Activated CD4-positive, alpha-beta T cell treated with anti-CD3 and anti-CD28 coated beads, Interleukin-10, Interleukin-2, amounts not matched to agents 100 ng/mL and 50 ng/mL, durations not matched to agents 16 hours and 8 hours (primary cell): ENCODE data around the gene TRAPPC14.
"Not testable (repeated sequence)": the region's sequence is repeated elsewhere in the genome, so short reads cannot be mapped to it uniquely, and the experiment has no call there.

Experiments used
- DNase-seq: peaks from one replicate; pipeline ENCODE4 v3.0.0-alpha.2; 2020

Gene TRAPPC14

GRCh38 chr7:100152937-100153666 lies 5.4 kb downstream of the TRAPPC14 start:
- no peak for DNase-seq

GRCh38 chr7:100152404-100152803 lies 6.1 kb downstream of the TRAPPC14 start:
- no peak for DNase-seq

DNA sequence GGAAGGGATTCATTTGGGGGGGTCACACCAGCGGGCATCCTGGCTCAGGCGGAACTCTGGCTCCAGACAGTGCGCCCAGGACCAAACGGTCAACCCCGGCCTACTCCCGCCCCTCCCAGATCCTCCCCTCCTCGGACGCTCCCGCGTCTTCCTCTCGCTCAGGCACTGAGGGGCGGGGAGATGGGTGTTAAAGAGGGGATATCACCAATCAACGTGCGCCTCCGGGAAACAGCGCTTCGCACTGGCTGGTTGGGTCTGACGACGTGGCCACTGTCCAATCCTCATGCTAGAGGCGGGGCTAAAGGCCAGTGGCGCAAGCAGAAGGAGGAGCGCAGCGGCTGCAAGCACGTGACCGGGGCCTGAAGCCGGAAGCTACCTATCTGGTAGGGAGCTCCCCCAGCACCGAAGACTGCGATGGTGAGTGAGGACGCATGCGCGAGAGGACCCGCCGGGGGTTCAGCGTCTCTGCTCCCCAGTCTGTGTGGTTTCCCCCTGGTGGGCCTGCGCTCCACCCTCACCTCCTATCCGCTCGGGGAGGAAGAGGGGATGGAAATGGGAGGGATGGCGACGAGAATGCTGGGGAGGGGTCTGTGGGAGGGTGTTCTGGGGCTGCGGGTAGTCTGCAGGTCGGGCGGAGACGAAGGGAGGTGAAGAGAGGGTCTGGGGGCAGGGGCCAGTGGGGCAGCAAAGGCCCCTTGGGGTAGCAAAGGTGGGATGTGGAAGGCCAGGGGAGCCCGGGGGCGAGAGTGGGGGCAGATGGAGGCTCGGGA lies 9.8 kb downstream of the TRAPPC14 start, which contains the start of gene LAMTOR4:
TSS of gene LAMTOR4 (plus strand) at position 360 of the 770 bp plus-strand sequence. CDS start at position 415, 55 bp downstream.
- DNase-seq = peak; percentile 100

- no peak for DNase-seq
These were observed 10.3 kb downstream of the TRAPPC14 start for GRCh38 chr7:100148225-100148558.

- DNase-seq = no peak
These were observed 11.2 kb downstream of the TRAPPC14 start for GRCh38 chr7:100147278-100147677.

DNA sequence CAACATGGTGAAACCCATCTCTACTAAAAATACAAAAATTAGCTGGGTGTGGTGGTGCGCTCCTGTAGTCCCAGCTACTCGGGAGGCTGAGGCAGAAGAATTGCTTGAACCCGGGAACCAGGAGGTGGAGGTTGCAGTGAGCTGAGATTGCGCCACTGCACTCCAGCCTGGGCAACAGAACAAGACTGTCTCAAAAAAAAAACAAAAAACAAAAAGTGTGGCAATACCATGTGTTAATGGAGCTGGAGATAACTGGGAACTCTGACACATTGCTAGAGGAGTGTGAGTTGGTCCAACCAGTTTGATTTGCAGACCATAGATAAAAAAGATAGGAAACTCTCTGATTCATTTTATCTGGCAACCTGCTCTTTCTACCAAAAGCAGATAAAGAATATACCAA lies 12.2 kb downstream of the TRAPPC14 start:
- DNase-seq = not testable (repeated sequence)

GRCh38 chr7:100142461-100142860 lies 16.1 kb downstream of the TRAPPC14 start:
- no peak for DNase-seq

- DNase-seq = no peak
These were observed 17.0 kb downstream of the TRAPPC14 start for GRCh38 chr7:100141555-100141949.

DNA sequence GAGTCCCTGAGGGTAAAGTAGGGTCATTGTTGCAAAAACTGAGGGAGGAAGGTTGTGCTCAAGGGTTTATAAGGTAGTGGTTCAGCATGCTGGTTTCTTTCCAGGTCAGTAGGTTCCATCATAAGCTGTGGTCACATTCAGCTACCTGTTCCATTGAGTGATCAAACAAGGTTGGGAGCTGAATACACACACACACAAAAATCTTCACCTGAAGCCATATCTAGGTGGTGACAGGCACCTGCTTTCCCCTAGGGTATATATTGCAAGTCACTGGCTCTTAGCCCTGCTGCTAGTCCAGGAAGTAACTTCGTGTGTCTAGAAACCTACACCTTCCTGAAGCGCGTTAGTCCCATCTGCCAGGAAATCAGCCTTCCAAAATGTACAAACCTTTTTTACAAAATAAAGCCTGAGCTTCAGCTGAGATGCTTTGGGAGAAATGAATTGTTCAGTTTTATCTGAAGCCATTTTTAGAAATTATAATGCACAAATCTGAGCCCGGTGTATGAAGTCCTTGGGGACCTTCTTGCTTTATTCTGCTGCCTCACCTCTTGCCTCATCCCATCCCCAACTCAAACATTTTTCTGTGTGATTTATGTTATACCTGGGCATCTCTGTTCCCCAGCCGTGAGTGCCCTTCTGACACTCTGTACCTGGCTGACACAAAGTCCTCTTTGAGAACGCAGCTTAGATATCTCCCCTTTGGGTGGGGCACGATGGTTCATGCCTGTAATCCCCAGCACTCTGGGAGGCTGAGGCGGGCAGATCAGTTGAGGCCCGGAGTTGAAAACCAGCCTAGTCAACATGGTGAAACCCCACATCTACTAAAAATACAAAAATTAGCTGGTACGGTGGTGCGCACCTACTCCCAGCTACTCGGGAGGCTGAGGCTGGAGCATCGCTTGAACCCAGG lies 20.4 kb downstream of the TRAPPC14 start:
- DNase-seq = no peak

- DNase-seq = peak; percentile 76
These were observed 25.8 kb downstream of the TRAPPC14 start for GRCh38 chr7:100132697-100133151.

DNA sequence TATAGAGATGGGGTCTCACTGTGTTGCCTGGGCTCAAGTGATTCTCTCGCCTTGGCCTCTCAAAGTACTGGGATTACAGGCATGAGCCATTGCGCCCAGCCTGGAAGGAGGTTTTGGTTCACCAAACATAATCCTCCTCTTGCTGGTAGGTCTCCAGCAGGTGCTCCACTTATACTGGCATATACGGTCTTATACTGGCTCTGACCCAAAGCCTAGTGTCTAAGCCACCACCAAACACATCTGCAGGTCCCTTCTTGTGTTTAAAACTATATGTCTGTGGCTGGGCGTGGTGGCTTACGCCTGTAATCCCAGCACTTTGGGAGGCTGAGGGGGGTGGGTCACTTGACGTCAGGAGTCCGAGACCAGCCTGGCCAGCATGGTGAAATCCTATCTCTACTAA lies 26.4 kb downstream of the TRAPPC14 start:
- no peak for DNase-seq

- peak; percentile 82 for DNase-seq
These were observed 27.7 kb downstream of the TRAPPC14 start for GRCh38 chr7:100130608-100131453.

DNA sequence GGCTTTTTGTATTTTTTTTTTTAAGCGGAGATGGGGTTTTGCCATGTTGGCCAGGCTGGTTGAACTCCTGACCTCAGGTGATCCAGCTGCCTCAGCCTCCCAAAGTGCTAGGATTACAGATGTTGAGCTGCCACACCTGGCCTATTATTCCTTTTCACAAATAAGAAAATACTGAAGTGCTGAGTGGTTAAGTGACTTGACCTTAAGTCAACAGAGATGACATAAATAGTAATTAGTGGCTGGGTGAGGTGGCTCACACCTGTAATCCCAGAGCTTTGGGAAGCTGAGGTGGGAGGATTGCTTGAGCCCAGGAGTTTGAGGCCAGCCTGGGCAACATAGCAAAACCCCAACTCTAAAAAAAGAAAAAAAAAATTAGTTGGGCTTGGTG lies 28.3 kb downstream of the TRAPPC14 start:
- not testable (repeated sequence) for DNase-seq

GRCh38 chr7:100128637-100128963 lies 29.9 kb downstream of the TRAPPC14 start:
- no peak for DNase-seq

- no peak for DNase-seq
These were observed 30.5 kb downstream of the TRAPPC14 start for GRCh38 chr7:100127866-100128636.

DNA sequence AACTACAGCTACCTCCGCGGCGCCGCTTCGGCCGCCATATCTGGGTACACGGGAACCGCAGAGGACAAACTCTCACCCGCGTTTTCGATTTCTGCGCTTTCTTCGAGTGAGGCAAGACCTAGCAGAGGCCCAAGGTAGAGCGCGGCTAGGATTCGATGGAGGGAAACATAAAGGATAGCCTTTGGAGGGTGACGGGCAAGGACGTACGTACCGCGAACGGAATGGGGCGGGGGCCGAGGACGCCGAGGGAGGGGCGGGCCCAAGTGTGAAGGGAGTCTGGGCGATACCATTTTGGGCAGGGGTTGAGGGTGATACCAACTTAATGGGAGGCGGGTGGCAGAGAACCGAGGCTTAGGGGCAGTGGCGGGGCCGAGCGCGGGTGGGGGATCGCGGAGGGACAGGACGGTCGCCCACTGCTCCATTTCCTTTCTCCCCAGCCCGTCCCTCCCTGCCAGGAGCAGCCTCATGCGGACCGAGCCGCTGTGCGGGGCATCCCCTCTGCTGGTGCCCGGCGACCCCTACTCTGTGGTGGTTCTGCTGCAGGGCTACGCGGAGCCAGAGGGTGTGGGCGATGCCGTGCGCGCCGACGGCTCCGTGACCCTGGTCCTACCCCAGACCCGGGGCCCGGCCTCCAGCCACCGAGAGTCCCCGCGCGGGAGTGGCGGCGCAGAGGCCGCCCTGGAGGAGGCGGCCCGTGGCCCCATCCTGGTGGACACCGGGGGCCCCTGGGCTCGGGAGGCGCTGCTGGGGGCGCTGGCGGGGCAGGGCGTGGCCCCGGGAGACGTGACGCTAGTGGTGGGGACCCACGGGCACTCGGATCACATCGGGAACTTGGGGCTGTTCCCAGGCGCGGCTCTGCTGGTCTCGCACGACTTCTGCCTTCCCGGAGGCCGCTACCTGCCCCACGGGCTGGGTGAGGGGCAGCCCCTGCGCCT lies 31.3 kb downstream of the TRAPPC14 start, which contains the start of gene MBLAC1:
TSS of gene MBLAC1 (plus strand) at position 37 of the 935 bp plus-strand sequence. CDS start at position 466, 429 bp downstream.
- peak; percentile 93 for DNase-seq

DNA sequence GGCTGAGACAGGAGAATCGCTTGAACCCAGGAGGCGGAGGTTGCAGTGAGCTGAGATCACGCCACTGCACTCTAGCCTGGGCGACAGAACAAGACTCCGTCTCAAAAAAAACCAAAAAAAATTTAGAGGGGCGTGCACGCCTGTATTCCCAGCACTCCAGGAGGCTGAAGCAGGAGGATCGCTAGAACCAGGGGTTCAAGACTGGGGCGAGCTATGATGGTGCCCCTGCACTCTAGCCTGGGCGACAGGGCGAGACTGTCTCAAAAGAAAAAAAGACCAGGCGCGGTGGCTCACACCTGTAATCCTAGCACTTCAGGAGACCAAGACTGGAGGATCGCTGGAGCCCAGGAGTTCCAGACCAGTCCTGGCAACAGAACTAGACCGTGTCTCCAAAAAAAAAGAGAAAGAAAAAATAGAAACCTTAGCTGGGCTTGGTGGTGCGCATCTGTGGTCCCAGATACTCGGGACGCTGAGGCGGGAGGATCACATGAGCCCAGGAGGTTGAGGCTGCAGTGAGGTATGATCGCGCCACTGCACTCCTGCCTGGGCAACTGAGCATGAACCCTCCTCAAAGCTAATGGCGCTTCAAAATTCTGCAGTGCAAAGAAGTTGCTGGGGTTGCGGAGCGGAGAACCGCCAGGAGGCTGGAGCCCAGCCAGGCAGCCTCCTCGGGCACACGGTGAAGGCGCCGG lies 32.1 kb downstream of the TRAPPC14 start:
- DNase-seq = no peak

DNA sequence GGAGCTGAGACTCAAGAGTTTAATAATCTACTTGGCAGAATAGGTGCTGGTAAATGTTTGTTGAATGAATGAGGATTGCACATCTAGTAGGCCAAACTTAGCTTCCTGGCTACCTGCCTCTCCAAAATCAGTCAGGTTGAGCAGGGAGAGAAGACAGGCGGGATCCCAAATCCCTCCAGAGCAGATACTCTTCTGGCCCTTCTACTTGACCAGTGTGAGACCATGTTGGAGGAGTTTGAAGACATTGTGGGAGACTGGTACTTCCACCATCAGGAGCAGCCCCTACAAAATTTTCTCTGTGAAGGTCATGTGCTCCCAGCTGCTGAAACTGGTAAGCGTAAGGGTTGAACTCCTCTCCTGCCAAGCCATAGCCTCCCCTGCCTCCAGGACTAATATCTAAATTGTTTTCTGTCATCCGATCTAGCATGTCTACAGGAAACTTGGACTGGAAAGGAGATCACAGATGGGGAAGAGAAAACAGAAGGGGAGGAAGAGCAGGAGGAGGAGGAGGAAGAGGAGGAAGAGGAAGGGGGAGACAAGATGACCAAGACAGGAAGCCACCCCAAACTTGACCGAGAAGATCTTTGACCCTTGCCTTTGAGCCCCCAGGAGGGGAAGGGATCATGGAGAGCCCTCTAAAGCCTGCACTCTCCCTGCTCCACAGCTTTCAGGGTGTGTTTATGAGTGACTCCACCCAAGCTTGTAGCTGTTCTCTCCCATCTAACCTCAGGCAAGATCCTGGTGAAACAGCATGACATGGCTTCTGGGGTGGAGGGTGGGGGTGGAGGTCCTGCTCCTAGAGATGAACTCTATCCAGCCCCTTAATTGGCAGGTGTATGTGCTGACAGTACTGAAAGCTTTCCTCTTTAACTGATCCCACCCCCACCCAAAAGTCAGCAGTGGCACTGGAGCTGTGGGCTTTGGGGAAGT lies 34.0 kb downstream of the TRAPPC14 start:
- DNase-seq = no peak
